ENCODE measurements around the gene COL20A1.

- TF ChIP-seq ZNF34 (CRISPR knock-in tag; IDR thresholded peaks at IDR 0.05; ENCODE audit: borderline replicate concordance): no peak
- TF ChIP-seq PPARG (CRISPR knock-in tag; conservative IDR thresholded peaks at IDR 0.05): no peak
- no peak for TF ChIP-seq CTCF (CRISPR knock-in tag; IDR thresholded peaks at IDR 0.05)
- no peak for TF ChIP-seq HNRNPUL1 (IDR thresholded peaks at IDR 0.05; ENCODE audit: low read depth, low read length)
- TF ChIP-seq ZKSCAN8 (CRISPR knock-in tag; IDR thresholded peaks at IDR 0.05; ENCODE audit: borderline replicate concordance): no peak
Measured at GRCh38 chr20:63321148-63321831, 28.3 kb downstream of the COL20A1 start.
